ENCODE measurements around the gene DDR2.
A peak's percentile ranks its signal among the peaks of the same experiment; 100 is the strongest.
"Not testable (repeated sequence)": the region's sequence is repeated elsewhere in the genome, so short reads cannot be mapped to it uniquely, and the experiment has no call there.

DDR2 gene

GRCh38 chr1:162784926-162785325 lies 152.7 kb downstream of the DDR2 start:
- not testable (repeated sequence) for H3K36me3 ChIP-seq (ENCODE audit: insufficient read depth, low read length); H3K9ac ChIP-seq (ENCODE audit: low read depth, low read length); H3K27ac ChIP-seq (ENCODE audit: low read depth, low read length); H3K4me1 ChIP-seq (ENCODE audit: insufficient read depth, low read length); H3K27me3 ChIP-seq (ENCODE audit: insufficient read depth, low read length); H3K9me3 ChIP-seq (ENCODE audit: insufficient read depth, low read depth, low read length); H3K4me3 ChIP-seq (ENCODE audit: low read length)
- no CpG with 5 or more reads among the region's 1 CpG for WGBS

- not testable (repeated sequence) for H3K36me3 ChIP-seq (ENCODE audit: insufficient read depth, low read length); H3K4me1 ChIP-seq (ENCODE audit: insufficient read depth, low read length); H3K9ac ChIP-seq (ENCODE audit: low read depth, low read length); H3K27ac ChIP-seq (ENCODE audit: low read depth, low read length); H3K4me3 ChIP-seq (ENCODE audit: low read length); H3K9me3 ChIP-seq (ENCODE audit: insufficient read depth, low read depth, low read length); H3K27me3 ChIP-seq (ENCODE audit: insufficient read depth, low read length)
- no CpG with 5 or more reads among the region's 1 CpG for WGBS
These were observed 156.5 kb downstream of the DDR2 start for GRCh38 chr1:162788783-162789182.

DNA sequence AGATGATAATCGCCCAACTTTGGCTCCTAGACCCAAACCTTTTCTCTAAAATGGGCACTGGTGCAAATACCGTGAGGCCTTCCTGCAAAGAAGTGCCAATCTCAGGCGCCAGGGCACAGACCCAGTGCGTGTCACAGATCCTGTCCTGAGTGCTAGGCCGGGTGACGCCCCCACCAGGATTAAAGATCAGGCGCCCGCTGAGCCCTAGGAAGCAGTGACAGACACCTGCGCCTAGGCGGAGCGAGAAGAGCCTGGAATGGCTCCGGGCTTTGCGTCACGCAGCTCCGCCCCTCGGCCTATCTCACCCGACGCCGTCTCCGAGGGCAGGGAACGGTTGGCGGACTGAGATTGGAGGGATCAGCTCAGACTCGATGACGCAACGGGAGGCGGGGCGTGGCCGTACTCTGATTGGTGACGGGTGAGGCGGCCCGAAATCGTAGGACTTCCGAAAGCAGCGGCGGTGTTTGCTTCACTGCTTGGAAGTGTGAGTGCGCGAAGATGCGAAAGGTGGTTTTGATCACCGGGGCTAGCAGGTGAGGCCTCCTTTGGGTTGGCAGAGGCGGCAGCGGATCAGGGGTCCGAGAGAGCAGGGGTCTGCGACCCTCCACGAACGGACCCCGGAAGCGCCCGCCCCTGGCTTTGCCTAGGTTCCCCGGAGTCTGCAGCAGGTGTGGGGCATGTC lies 158.2 kb downstream of the DDR2 start, which contains the start of gene HSD17B7:
Gene HSD17B7 (plus strand): TSS at position 400 of the 682 bp plus-strand sequence. CDS start 99 bp downstream, at position 499.
- not testable (repeated sequence) for H3K4me1 ChIP-seq (ENCODE audit: insufficient read depth, low read length); H3K9ac ChIP-seq (ENCODE audit: low read depth, low read length)
- 5% methylated on average over 18 of the region's 49 CpGs for WGBS

DNA sequence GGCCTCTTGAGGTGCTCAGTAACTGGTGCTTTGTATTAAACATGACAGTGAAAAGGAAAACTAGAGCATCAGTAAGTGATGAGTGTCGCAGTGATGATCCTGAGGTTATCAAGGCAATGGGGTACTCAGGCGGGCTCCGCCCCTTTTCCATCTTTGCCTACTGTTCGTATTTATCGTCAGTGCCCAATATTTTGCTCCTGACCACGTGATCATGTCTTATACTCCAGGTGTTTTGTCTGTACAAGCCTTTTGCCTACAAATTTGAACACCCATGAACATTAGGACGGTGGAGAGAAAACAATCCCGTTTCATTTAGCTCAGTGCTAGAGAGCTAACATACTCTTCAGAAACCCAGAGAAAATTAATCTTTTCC lies 158.7 kb downstream of the DDR2 start:
- H3K27ac ChIP-seq (ENCODE audit: low read depth, low read length) = peak overlapping the region; percentile 62; the same call in 1 of the 2 replicates
- not testable (repeated sequence) for H3K4me1 ChIP-seq (ENCODE audit: insufficient read depth, low read length); H3K9me3 ChIP-seq (ENCODE audit: insufficient read depth, low read depth, low read length); H3K9ac ChIP-seq (ENCODE audit: low read depth, low read length); H3K27me3 ChIP-seq (ENCODE audit: insufficient read depth, low read length)
- peak overlapping the region; percentile 63 for H3K4me3 ChIP-seq (ENCODE audit: low read length)
- 0% methylated on average over 5 of the region's 8 CpGs for WGBS
- H3K36me3 ChIP-seq (ENCODE audit: insufficient read depth, low read length) = peaks cover 13% of the 10 kb centered on the region; the same call in 1 of the 2 replicates

More for the DNA sequence above, 158.2 kb downstream of the DDR2 start, which contains the start of gene HSD17B7:
- H3K4me3 ChIP-seq (ENCODE audit: low read length) = peak within 1 kb of the TSS; percentile 63
- peak within 1 kb of the TSS; percentile 62; the same call in 1 of the 2 replicates for H3K27ac ChIP-seq (ENCODE audit: low read depth, low read length)
- not testable (repeated sequence) for H3K9me3 ChIP-seq (ENCODE audit: insufficient read depth, low read depth, low read length); H3K27me3 ChIP-seq (ENCODE audit: insufficient read depth, low read length)
- peaks cover 13% of the 10 kb centered on the region; the same call in 1 of the 2 replicates for H3K36me3 ChIP-seq (ENCODE audit: insufficient read depth, low read length)

DNA sequence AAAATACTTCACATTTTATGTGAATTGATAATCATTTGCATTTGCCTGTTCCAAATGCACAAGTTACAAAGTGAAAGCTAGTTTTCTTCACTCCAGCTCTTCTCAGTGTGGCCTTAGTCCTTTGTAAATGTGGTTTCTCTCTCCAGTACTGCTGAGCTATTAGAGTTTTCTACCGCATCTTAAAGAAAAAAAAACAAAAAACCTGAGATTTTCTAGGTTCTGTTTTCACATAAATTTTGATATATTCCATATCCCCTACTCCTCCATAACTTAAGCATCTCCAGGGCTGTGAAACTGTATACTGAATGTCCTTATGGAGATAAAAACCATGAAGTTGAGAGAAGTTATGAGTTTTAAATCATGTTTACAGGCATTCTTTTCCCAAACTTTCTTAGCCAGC lies 162.0 kb downstream of the DDR2 start:
- not testable (repeated sequence) for H3K4me3 ChIP-seq (ENCODE audit: low read length); H3K9ac ChIP-seq (ENCODE audit: low read depth, low read length); H3K4me1 ChIP-seq (ENCODE audit: insufficient read depth, low read length); H3K27ac ChIP-seq (ENCODE audit: low read depth, low read length); H3K9me3 ChIP-seq (ENCODE audit: insufficient read depth, low read depth, low read length); H3K27me3 ChIP-seq (ENCODE audit: insufficient read depth, low read length)
- WGBS = 100% methylated on average over 1 of the region's 1 CpG
- peaks cover 35% of the 10 kb centered on the region for H3K36me3 ChIP-seq (ENCODE audit: insufficient read depth, low read length)

DNA sequence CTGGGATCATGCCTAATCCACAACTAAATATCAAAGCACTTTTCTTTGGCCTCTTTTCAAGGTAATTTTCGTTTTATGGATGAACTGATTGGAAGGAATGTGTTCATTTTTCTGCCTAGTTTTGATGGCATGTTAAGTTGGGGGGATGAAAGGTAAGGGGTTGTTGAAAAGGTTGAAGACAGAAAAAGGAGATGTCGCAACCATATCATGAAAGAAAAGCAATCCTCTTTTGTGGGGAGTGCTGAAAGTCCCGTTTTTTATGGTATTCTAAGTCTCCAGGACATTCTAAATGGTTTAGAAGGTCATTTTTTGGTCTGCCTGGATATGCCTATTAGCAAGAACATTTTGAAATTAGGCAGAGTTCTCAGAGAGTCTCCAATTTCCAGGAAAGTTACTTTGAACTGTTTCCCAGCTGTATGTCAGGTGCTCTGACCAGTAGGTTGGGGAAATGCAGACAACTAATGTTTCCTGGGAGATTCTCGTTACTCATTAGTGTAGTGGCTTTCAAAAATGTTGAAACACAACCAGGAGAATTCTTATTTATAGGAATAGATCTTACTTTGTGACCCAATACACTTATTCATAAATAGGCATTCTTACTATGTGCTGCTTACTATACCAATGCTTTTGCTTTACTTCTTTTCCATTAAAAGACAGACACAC lies 164.5 kb downstream of the DDR2 start:
- H3K27me3 ChIP-seq (ENCODE audit: insufficient read depth, low read length); H3K4me3 ChIP-seq (ENCODE audit: low read length); H3K4me1 ChIP-seq (ENCODE audit: insufficient read depth, low read length); H3K9me3 ChIP-seq (ENCODE audit: insufficient read depth, low read depth, low read length); H3K9ac ChIP-seq (ENCODE audit: low read depth, low read length); H3K27ac ChIP-seq (ENCODE audit: low read depth, low read length): not testable (repeated sequence)
- WGBS = 73% methylated on average over 4 of the region's 4 CpGs
- peaks cover 57% of the 10 kb centered on the region for H3K36me3 ChIP-seq (ENCODE audit: insufficient read depth, low read length)

- H3K4me3 ChIP-seq (ENCODE audit: low read length); H3K9me3 ChIP-seq (ENCODE audit: insufficient read depth, low read depth, low read length); H3K27me3 ChIP-seq (ENCODE audit: insufficient read depth, low read length); H3K9ac ChIP-seq (ENCODE audit: low read depth, low read length); H3K4me1 ChIP-seq (ENCODE audit: insufficient read depth, low read length); H3K27ac ChIP-seq (ENCODE audit: low read depth, low read length): not testable (repeated sequence)
- WGBS = 79% methylated on average over 5 of the region's 6 CpGs
- peaks cover 70% of the 10 kb centered on the region for H3K36me3 ChIP-seq (ENCODE audit: insufficient read depth, low read length)
These were observed 167.9 kb downstream of the DDR2 start for GRCh38 chr1:162799995-162800830.

DNA sequence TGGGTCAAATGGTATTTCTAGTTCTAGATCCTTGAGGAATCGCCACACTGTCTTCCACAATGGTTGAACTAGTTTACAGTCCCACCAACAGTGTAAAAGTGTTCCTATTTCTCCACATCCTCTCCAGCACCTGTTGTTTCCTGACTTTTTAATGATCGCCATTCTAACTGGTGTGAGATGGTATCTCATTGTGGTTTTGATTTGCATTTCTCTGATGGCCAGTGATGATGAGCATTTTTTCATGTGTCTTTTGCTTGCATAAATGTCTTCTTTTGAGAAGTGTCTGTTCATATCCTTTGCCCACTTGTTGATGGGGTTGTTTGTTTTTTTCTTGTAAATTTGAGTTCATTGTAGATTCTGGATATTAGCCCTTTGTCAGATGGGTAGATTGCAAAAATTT lies 175.2 kb downstream of the DDR2 start:
- WGBS = no CpG with 5 or more reads among the region's 2 CpGs
- H3K4me3 ChIP-seq (ENCODE audit: low read length); H3K9me3 ChIP-seq (ENCODE audit: insufficient read depth, low read depth, low read length); H3K27me3 ChIP-seq (ENCODE audit: insufficient read depth, low read length); H3K9ac ChIP-seq (ENCODE audit: low read depth, low read length); H3K4me1 ChIP-seq (ENCODE audit: insufficient read depth, low read length); H3K27ac ChIP-seq (ENCODE audit: low read depth, low read length): not testable (repeated sequence)
- peaks cover 37% of the 10 kb centered on the region for H3K36me3 ChIP-seq (ENCODE audit: insufficient read depth, low read length)

- H3K27ac ChIP-seq (ENCODE audit: low read depth, low read length); H3K36me3 ChIP-seq (ENCODE audit: insufficient read depth, low read length); H3K27me3 ChIP-seq (ENCODE audit: insufficient read depth, low read length); H3K9me3 ChIP-seq (ENCODE audit: insufficient read depth, low read depth, low read length); H3K9ac ChIP-seq (ENCODE audit: low read depth, low read length); H3K4me3 ChIP-seq (ENCODE audit: low read length); H3K4me1 ChIP-seq (ENCODE audit: insufficient read depth, low read length): not testable (repeated sequence)
- 100% methylated on average over 1 of the region's 2 CpGs for WGBS
These were observed 180.1 kb downstream of the DDR2 start for GRCh38 chr1:162812357-162812756.

DNA sequence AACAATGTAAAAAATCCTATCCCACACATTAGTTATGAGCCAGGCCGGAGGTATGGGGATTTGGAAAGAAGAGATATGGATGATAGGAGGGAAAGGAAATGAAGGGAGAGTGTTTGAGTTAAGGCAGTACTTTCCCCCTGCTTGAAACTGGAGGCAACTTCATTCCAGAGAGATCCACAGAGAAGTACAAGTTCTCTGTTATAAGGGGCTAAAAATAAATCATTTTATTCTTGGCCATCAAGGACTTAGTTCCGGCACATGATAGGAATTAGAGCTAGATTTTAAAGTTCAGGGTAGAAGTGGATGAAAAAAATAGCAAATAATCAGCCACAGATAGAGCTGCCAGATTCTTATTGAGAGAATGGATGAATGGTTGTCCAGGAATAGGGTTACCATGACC lies 185.9 kb downstream of the DDR2 start:
- 91% methylated on average over 2 of the region's 2 CpGs for WGBS
- H3K9ac ChIP-seq (ENCODE audit: low read depth, low read length) = not testable (repeated sequence)
- peaks cover 12% of the 10 kb centered on the region for H3K27me3 ChIP-seq (ENCODE audit: insufficient read depth, low read length)

GRCh38 chr1:162818666-162819065 lies 186.4 kb downstream of the DDR2 start:
- not testable (repeated sequence) for H3K9me3 ChIP-seq (ENCODE audit: insufficient read depth, low read depth, low read length); H3K9ac ChIP-seq (ENCODE audit: low read depth, low read length)
- WGBS = 97% methylated on average over 1 of the region's 1 CpG

More for the DNA sequence above, 185.9 kb downstream of the DDR2 start:
- not testable (repeated sequence) for H3K36me3 ChIP-seq (ENCODE audit: insufficient read depth, low read length); H3K4me3 ChIP-seq (ENCODE audit: low read length); H3K27ac ChIP-seq (ENCODE audit: low read depth, low read length); H3K9me3 ChIP-seq (ENCODE audit: insufficient read depth, low read depth, low read length)
- peaks cover 11% of the 10 kb centered on the region for H3K4me1 ChIP-seq (ENCODE audit: insufficient read depth, low read length)

More at GRCh38 chr1:162818666-162819065, 186.4 kb downstream of the DDR2 start:
- not testable (repeated sequence) for H3K4me3 ChIP-seq (ENCODE audit: low read length); H3K36me3 ChIP-seq (ENCODE audit: insufficient read depth, low read length); H3K27ac ChIP-seq (ENCODE audit: low read depth, low read length)
- peaks cover 16% of the 10 kb centered on the region for H3K4me1 ChIP-seq (ENCODE audit: insufficient read depth, low read length)
- H3K27me3 ChIP-seq (ENCODE audit: insufficient read depth, low read length) = peaks cover 12% of the 10 kb centered on the region

Data from HUES64 (cell line).